ENCODE results near the gene MPV17L2.

- TF ChIP-seq, protein P1, sequence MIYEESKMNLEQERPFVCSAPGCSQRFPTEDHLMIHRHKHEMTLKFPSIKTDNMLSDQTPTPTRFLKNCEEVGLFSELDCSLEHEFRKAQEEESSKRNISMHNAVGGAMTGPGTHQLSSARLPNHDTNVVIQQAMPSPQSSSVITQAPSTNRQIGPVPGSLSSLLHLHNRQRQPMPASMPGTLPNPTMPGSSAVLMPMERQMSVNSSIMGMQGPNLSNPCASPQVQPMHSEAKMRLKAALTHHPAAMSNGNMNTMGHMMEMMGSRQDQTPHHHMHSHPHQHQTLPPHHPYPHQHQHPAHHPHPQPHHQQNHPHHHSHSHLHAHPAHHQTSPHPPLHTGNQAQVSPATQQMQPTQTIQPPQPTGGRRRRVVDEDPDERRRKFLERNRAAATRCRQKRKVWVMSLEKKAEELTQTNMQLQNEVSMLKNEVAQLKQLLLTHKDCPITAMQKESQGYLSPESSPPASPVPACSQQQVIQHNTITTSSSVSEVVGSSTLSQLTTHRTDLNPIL (CRISPR knock-in tag; IDR thresholded peaks at IDR 0.05; ENCODE audit: low read depth) = no peak
- TF ChIP-seq PATZ1 (CRISPR knock-in tag; IDR thresholded peaks at IDR 0.05; ENCODE audit: borderline replicate concordance) (no peak), ARNTL (CRISPR knock-in tag; IDR thresholded peaks at IDR 0.05; ENCODE audit: borderline replicate concordance, low read depth) (no peak), BACH2 (CRISPR knock-in tag; IDR thresholded peaks at IDR 0.05; ENCODE audit: borderline replicate concordance) (no peak), TSHZ2 (CRISPR knock-in tag; IDR thresholded peaks at IDR 0.05) (no peak), ZNF565 (CRISPR knock-in tag; conservative IDR thresholded peaks at IDR 0.05; ENCODE audit: low read depth) (no peak), ZNF70 (CRISPR knock-in tag; IDR thresholded peaks at IDR 0.05) (no peak), GLIS3 (CRISPR knock-in tag; IDR thresholded peaks at IDR 0.05) (no peak), CSRNP3 (CRISPR knock-in tag; IDR thresholded peaks at IDR 0.05) (no peak), ZC3H10 (CRISPR knock-in tag; IDR thresholded peaks at IDR 0.05) (no peak)
- TF ChIP-seq, protein P2, sequence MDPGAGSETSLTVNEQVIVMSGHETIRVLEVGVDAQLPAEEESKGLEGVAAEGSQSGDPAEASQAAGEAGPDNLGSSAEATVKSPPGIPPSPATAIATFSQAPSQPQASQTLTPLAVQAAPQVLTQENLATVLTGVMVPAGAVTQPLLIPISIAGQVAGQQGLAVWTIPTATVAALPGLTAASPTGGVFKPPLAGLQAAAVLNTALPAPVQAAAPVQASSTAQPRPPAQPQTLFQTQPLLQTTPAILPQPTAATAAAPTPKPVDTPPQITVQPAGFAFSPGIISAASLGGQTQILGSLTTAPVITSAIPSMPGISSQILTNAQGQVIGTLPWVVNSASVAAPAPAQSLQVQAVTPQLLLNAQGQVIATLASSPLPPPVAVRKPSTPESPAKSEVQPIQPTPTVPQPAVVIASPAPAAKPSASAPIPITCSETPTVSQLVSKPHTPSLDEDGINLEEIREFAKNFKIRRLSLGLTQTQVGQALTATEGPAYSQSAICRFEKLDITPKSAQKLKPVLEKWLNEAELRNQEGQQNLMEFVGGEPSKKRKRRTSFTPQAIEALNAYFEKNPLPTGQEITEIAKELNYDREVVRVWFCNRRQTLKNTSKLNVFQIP (CRISPR knock-in tag; IDR thresholded peaks at IDR 0.05; ENCODE audit: borderline replicate concordance, low read depth) = no peak
These were observed 34.1 kb downstream of the MPV17L2 start for GRCh38 chr19:18226956-18227780.
